ENCODE results near the gene MORN1.

- TF ChIP-seq, protein P1, sequence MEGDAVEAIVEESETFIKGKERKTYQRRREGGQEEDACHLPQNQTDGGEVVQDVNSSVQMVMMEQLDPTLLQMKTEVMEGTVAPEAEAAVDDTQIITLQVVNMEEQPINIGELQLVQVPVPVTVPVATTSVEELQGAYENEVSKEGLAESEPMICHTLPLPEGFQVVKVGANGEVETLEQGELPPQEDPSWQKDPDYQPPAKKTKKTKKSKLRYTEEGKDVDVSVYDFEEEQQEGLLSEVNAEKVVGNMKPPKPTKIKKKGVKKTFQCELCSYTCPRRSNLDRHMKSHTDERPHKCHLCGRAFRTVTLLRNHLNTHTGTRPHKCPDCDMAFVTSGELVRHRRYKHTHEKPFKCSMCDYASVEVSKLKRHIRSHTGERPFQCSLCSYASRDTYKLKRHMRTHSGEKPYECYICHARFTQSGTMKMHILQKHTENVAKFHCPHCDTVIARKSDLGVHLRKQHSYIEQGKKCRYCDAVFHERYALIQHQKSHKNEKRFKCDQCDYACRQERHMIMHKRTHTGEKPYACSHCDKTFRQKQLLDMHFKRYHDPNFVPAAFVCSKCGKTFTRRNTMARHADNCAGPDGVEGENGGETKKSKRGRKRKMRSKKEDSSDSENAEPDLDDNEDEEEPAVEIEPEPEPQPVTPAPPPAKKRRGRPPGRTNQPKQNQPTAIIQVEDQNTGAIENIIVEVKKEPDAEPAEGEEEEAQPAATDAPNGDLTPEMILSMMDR (IDR thresholded peaks at IDR 0.05), result peak in 2 of 12 donors; percentile 22 to 24
- TF ChIP-seq POLR2A (IDR thresholded peaks at IDR 0.05), result no peak
Measured at GRCh38 chr1:2322065-2322571, 69.2 kb downstream of the MORN1 start.
